Stomach (tissue), 4 donors: ENCODE data around the gene PLEKHH1.

Experiments used
- POLR2A ChIP-seq, 4 donors: fragments of 450-650 bp; IDR thresholded peaks; one replicate each; pipeline ENCODE4 v1.6.1; 2016; ENCODE audit warnings: antibody characterized with exemption in 4 of 4, control low read depth in 2 of 4, mild to moderate bottlenecking in 1 of 4, moderate library complexity in 1 of 4
- POLR2AphosphoS5 ChIP-seq, 3 donors: sonication (generic); formaldehyde crosslinking; IDR thresholded peaks; one replicate each; pipeline ENCODE4 v1.6.1; 2016; ENCODE audit warnings: antibody characterized with exemption in 3 of 3
- TF ChIP-seq, protein P1 (sequence below), 7 experiments: fragments of 450-650 bp in 4 of 7; fragments of 200-600 bp in 3 of 7; sonication (generic) in 3 of 7; IDR thresholded peaks; one replicate each; pipeline ENCODE4 v1.5.1; 2016 to 2019; ENCODE audit warnings: antibody characterized with exemption in 7 of 7, control low read depth in 2 of 7, mild to moderate bottlenecking in 1 of 7

DNA sequence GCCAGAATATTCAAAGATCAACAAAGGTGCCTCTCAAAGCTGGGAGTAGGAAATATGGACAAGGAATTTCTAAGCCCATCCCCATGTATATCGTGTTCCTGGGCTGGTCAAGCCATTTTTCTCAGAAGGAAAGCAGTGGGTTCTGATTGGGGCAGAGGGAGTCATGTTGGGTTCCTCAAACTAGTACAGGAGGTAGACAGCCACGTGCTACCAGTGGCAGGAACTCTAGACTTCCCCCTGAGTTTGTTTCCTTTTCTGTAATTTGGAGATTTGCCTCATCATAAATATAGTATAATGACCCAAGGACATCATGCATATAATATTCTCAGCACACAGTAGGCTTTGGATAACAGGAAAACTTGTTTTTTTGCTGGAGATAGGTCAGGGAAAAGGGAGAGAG, 16.4 kb upstream of the PLEKHH1 start:
- TF ChIP-seq, protein P1, sequence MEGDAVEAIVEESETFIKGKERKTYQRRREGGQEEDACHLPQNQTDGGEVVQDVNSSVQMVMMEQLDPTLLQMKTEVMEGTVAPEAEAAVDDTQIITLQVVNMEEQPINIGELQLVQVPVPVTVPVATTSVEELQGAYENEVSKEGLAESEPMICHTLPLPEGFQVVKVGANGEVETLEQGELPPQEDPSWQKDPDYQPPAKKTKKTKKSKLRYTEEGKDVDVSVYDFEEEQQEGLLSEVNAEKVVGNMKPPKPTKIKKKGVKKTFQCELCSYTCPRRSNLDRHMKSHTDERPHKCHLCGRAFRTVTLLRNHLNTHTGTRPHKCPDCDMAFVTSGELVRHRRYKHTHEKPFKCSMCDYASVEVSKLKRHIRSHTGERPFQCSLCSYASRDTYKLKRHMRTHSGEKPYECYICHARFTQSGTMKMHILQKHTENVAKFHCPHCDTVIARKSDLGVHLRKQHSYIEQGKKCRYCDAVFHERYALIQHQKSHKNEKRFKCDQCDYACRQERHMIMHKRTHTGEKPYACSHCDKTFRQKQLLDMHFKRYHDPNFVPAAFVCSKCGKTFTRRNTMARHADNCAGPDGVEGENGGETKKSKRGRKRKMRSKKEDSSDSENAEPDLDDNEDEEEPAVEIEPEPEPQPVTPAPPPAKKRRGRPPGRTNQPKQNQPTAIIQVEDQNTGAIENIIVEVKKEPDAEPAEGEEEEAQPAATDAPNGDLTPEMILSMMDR (IDR thresholded peaks at IDR 0.05): no peak
- TF ChIP-seq POLR2A (IDR thresholded peaks at IDR 0.05) (no peak), POLR2AphosphoS5 (IDR thresholded peaks at IDR 0.05) (no peak)
